Loucy (cell line): ENCODE results near the gene DNM1.

Experiments used
- H2AFZ ChIP-seq: fragments of 200-600 bp; sonication (generic); 2 replicates; pipeline ENCODE4 v1.6.0; 2016; ENCODE audit warnings: antibody characterized with exemption, mild to moderate bottlenecking, low read length, moderate library complexity
- H3F3A ChIP-seq: fragments of 200-600 bp; 2 replicates; pipeline ENCODE4 v1.6.0; 2016; ENCODE audit warnings: antibody characterized with exemption, low read depth, mild to moderate bottlenecking
- H3K27me3 ChIP-seq: fragments of 200-600 bp; sonication (generic); 2 replicates; pipeline ENCODE4 v1.6.1; 2014; ENCODE audit warnings: low read length, mild to moderate bottlenecking; ENCODE audit not compliant: insufficient read depth, poor library complexity, severe bottlenecking
- H3K36me3 ChIP-seq: fragments of 200-600 bp; sonication (generic); 2 replicates; pipeline ENCODE4 v1.6.1; 2016; ENCODE audit warnings: low read length; ENCODE audit not compliant: insufficient read depth
- H3K4me1 ChIP-seq: fragments of 200-600 bp; sonication (generic); 2 replicates; pipeline ENCODE4 v1.5.1; 2014; ENCODE audit warnings: low read length, mild to moderate bottlenecking; ENCODE audit not compliant: insufficient read depth, poor library complexity, severe bottlenecking
- H3K4me2 ChIP-seq: fragments of 200-600 bp; sonication (generic); 2 replicates; pipeline ENCODE4 v1.6.0; 2014; ENCODE audit warnings: antibody characterized with exemption, low read length, low read depth, mild to moderate bottlenecking; ENCODE audit not compliant: poor library complexity, severe bottlenecking
- H3K4me3 ChIP-seq: fragments of 200-600 bp; sonication (generic); 2 replicates; pipeline ENCODE4 v1.5.1; 2014; ENCODE audit warnings: low read length, mild to moderate bottlenecking, mixed read lengths; ENCODE audit not compliant: poor library complexity, severe bottlenecking
- H3K79me2 ChIP-seq: fragments of 200-600 bp; sonication (generic); 2 replicates; pipeline ENCODE4 v1.6.1; 2014; ENCODE audit warnings: low read length; ENCODE audit not compliant: insufficient read depth
- H3K9ac ChIP-seq: fragments of 200-600 bp; sonication (generic); 2 replicates; pipeline ENCODE4 v1.6.0; 2014; ENCODE audit warnings: mild to moderate bottlenecking, low read depth, low read length, moderate library complexity; ENCODE audit not compliant: poor library complexity, severe bottlenecking
- H3K9me2 ChIP-seq: fragments of 200-600 bp; sonication (generic); replicated peaks from 2 replicates; pipeline ENCODE4 v1.6.1; 2016; ENCODE audit warnings: low read depth, low read length, mixed read lengths
- H3K9me3 ChIP-seq: fragments of 200-600 bp; sonication (generic); 2 replicates; pipeline ENCODE4 v1.6.1; 2014; ENCODE audit warnings: mild to moderate bottlenecking, antibody characterized with exemption, low read length, low read depth; ENCODE audit not compliant: insufficient read depth
- H4K20me1 ChIP-seq: fragments of 200-600 bp; sonication (generic); 2 replicates; pipeline ENCODE4 v1.6.0; 2014; ENCODE audit warnings: antibody characterized with exemption, low read length, mild to moderate bottlenecking; ENCODE audit not compliant: insufficient read depth, poor library complexity, severe bottlenecking
- EZH2phosphoT487 ChIP-seq: fragments of 200-600 bp; IDR thresholded peaks from 2 replicates; pipeline ENCODE4 v1.6.1; 2018; ENCODE audit warnings: antibody characterized with exemption, mild to moderate bottlenecking, moderate library complexity, borderline replicate concordance
- TF ChIP-seq, protein P1 (sequence below): fragments of 200-600 bp; sonication (generic); conservative IDR thresholded peaks from 2 replicates; pipeline ENCODE4 v1.5.1; 2014; ENCODE audit warnings: mild to moderate bottlenecking, antibody characterized with exemption, low read length

DNM1 gene

DNA sequence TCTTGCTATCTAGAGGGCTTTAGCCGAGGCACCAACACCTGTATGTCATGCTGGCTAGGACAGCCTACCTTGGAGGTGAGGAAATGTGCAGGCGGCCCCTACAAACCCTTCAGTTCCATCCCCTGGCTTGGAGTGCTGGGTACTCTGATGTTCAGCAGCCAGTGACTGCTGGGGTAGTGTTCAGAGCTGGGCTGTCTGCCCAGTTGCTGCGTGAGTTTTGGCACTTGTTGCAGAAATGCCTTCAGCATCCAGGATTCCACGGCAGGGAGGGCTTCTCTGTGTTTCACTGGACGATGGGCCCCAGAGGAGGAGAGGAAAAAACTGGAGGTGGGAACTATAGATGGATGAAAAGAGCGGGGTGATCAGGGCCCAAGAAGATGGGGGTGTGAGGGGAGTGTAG is 83.3 kb downstream of the DNM1 start:
- Histone ChIP-seq H3K9me3 (no peaks in the 10 kb centered on the region), H3K79me2 (no peaks in the 10 kb centered on the region), H3K4me3 (no peak overlapping the region), H3K4me1 (peaks cover 4% of the 10 kb centered on the region), H3K4me2 (no peak overlapping the region), H2AFZ (no peak overlapping the region), H4K20me1 (no peaks in the 10 kb centered on the region), H3K36me3 (no peaks in the 10 kb centered on the region), H3F3A (no peaks in the 10 kb centered on the region), H3K9me2 (no peaks in the 10 kb centered on the region), H3K27me3 (no peaks in the 10 kb centered on the region), H3K9ac (no peak overlapping the region)
- no peak for TF ChIP-seq EZH2phosphoT487
- TF ChIP-seq, protein P1, sequence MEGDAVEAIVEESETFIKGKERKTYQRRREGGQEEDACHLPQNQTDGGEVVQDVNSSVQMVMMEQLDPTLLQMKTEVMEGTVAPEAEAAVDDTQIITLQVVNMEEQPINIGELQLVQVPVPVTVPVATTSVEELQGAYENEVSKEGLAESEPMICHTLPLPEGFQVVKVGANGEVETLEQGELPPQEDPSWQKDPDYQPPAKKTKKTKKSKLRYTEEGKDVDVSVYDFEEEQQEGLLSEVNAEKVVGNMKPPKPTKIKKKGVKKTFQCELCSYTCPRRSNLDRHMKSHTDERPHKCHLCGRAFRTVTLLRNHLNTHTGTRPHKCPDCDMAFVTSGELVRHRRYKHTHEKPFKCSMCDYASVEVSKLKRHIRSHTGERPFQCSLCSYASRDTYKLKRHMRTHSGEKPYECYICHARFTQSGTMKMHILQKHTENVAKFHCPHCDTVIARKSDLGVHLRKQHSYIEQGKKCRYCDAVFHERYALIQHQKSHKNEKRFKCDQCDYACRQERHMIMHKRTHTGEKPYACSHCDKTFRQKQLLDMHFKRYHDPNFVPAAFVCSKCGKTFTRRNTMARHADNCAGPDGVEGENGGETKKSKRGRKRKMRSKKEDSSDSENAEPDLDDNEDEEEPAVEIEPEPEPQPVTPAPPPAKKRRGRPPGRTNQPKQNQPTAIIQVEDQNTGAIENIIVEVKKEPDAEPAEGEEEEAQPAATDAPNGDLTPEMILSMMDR, result no peak

DNA sequence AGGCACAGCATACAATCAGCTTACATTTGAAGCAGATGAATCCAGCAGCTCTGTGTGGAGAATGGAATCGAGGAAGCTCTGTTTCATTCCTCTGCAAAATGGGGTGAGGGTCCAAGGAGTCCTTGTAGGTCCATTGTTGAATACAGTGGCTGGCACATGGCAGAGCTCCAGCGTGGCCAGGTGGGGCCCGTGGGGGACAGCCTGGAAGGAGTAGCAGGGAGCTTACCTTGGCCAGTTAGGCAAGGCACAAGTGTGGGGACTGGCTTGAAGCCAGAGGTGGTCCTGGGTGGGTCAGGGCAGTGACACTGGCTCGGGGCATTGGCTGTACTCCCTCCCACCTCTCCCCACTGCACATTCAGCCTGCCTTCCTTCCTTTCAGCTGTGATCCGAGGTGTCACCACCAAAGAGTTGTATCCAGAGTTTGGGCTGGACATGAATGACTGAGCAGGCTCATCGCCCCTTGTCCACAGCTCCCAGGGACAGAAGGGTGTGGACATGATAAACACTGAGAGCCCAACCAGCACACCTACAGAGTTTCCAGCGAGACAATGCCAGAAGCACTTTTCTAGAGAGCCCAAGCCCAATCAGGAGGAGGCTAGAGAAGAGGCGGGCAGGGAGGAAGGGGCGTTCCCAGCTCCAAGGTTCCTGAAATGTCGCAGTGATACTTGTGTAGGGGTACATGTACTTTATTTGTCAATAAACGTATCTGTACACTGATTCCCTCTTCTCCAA is 85.3 kb downstream of the DNM1 start:
- H3K4me3 ChIP-seq, result no peak overlapping the region
- no peak overlapping the region for H2AFZ ChIP-seq
- no peaks in the 10 kb centered on the region for H3K79me2 ChIP-seq
- H3F3A ChIP-seq, result no peaks in the 10 kb centered on the region
- H3K9me3 ChIP-seq, result no peaks in the 10 kb centered on the region
- no peak overlapping the region for H3K4me2 ChIP-seq
- no peaks in the 10 kb centered on the region for H3K9me2 ChIP-seq
- TF ChIP-seq, protein P1, result no peak
- TF ChIP-seq EZH2phosphoT487, result no peak
- no peaks in the 10 kb centered on the region for H3K27me3 ChIP-seq
- H3K36me3 ChIP-seq, result no peaks in the 10 kb centered on the region
- H3K4me1 ChIP-seq, result peaks cover 4% of the 10 kb centered on the region
- no peaks in the 10 kb centered on the region for H4K20me1 ChIP-seq
- H3K9ac ChIP-seq, result no peak overlapping the region

DNA sequence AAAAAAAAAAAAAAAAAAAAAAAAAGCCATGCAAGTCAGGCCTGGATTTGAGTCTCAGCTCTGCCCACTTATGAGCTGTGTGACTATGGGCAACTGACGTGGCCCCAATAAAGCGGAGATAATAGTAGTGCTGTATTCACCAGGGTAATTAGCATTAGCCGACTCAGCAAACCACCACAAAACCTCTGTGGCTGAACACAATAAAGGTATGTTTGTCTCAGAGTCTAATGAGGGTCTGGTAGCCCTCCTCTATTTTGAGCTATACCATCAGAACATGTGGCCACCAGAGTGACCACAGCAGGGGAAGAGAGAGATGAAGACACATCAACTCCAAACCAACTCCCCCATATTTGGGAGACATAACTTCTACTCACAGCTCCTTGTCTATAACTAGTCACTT is 88.8 kb downstream of the DNM1 start:
- H3K9me2 ChIP-seq, result no peaks in the 10 kb centered on the region
- no peak overlapping the region for H2AFZ ChIP-seq
- H3K9me3 ChIP-seq, result no peaks in the 10 kb centered on the region
- TF ChIP-seq, protein P1, result no peak
- no peak for TF ChIP-seq EZH2phosphoT487
- no peak overlapping the region for H3K4me3 ChIP-seq
- H3K9ac ChIP-seq, result no peak overlapping the region
- H3K4me1 ChIP-seq, result peaks cover 4% of the 10 kb centered on the region
- H3K4me2 ChIP-seq, result no peak overlapping the region
- H3K36me3 ChIP-seq, result no peaks in the 10 kb centered on the region
- no peaks in the 10 kb centered on the region for H3K27me3 ChIP-seq
- H3K79me2 ChIP-seq, result no peaks in the 10 kb centered on the region
- no peaks in the 10 kb centered on the region for H3F3A ChIP-seq
- H4K20me1 ChIP-seq, result no peaks in the 10 kb centered on the region
